NT2/D1 (cell line): ENCODE data around the gene TBC1D4.

ENCODE experiments used
- YY1 ChIP-seq: IDR thresholded peaks from 2 replicates; pipeline ENCODE4 v1.6.1; 2011; ENCODE audit not compliant: insufficient read length, insufficient read depth
- ZNF274 ChIP-seq: IDR thresholded peaks from 2 replicates; pipeline ENCODE4 v1.6.1; 2011; ENCODE audit warnings: mild to moderate bottlenecking, low read depth, low read length

DNA sequence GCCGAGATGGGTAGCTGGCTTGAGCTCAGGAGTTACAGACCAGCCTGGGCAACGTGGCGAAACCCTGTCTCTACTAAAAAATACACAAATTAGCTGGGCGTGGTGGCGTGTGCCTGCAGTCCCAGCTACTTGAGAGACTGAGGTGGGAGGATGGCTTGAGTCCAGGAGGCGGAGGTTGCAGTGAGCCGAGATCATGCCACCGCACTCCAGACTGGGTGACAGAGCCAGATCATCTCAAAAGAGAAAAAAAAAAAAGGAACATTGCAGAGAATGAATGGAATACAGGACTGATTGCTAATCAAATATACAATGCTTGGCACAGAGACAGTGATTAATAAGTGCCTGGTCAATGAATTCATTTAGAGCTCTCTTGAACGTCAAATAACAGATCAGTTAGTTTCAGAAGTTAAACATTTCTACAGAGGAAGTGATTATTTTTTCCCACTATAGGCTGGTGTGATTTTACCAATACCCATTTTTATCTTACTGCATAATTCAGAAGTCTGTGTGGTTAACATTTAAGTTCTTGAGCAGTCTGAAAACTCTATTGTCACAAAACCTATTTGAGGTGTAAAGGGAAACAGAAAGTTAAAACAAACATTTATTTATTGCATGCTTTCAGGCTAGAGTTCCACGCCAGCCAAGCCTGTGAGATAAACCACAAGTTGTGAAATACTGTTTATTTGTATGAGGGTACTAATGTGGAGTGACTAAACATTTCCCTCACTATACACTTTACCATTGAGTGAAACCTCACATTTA is 7.7 kb upstream of the TBC1D4 start:
- TF ChIP-seq YY1 (no peak), ZNF274 (no peak)
